ENCODE measurements around the gene NXF1.

The NXF1 gene

DNA sequence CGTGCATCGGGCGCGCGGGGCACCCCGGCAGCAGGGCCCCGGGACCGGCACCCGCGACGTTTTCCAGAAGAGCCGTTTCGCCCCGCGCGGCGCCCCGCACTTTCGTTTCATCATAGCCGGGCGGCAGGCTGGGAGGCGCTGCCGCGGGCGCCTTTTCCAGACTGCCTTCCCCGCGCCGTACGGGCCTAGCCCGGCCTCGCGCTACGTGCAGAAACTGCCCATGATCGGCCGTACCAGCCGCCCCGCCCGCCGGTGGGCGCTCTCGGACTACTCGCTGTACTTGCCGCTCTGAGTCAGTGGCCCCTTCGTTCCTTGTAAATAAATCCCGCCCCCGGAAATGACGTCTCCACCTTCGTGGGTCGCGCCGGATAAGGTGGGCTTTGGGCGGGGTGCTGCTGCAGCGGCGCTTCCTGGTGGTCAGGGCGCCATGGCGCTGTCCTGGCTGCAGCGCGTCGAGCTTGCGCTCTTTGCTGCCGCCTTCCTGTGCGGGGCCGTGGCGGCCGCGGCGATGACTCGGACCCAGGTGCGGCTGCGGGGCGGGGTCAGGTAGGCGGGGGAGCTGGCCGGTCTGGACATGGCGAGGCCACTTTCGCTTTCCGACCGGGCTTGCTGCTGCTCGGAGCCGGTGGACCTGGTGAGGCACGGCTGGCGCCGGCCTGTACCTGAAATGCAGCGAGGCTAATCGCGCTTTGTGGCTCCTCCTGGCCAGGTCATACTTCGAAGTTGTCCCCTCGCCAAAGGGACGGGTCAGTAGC lies 18.1 kb downstream of the NXF1 start, which contains the start of gene TMEM179B (continued):
- no peak; the same call in 1 of the 2 replicates for TF ChIP-seq ZXDB (tag by site-specific recombination; IDR thresholded peaks at IDR 0.05)
- no peak for TF ChIP-seq SCRT2 (tag by site-specific recombination; IDR thresholded peaks at IDR 0.05)
- TF ChIP-seq ZNF600 (tag by site-specific recombination; IDR thresholded peaks at IDR 0.05) = no peak
- TF ChIP-seq, protein P1, sequence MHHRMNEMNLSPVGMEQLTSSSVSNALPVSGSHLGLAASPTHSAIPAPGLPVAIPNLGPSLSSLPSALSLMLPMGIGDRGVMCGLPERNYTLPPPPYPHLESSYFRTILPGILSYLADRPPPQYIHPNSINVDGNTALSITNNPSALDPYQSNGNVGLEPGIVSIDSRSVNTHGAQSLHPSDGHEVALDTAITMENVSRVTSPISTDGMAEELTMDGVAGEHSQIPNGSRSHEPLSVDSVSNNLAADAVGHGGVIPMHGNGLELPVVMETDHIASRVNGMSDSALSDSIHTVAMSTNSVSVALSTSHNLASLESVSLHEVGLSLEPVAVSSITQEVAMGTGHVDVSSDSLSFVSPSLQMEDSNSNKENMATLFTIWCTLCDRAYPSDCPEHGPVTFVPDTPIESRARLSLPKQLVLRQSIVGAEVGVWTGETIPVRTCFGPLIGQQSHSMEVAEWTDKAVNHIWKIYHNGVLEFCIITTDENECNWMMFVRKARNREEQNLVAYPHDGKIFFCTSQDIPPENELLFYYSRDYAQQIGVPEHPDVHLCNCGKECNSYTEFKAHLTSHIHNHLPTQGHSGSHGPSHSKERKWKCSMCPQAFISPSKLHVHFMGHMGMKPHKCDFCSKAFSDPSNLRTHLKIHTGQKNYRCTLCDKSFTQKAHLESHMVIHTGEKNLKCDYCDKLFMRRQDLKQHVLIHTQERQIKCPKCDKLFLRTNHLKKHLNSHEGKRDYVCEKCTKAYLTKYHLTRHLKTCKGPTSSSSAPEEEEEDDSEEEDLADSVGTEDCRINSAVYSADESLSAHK (tag by site-specific recombination; IDR thresholded peaks at IDR 0.05) = no peak
- no peak for TF ChIP-seq ZNF23 (tag by site-specific recombination; IDR thresholded peaks at IDR 0.05; ENCODE audit: borderline replicate concordance)
- TF ChIP-seq ZNF549 (tag by site-specific recombination; IDR thresholded peaks at IDR 0.05) = no peak
- no peak for TF ChIP-seq ZNF114 (tag by site-specific recombination; IDR thresholded peaks at IDR 0.05)
- TF ChIP-seq, protein P2, sequence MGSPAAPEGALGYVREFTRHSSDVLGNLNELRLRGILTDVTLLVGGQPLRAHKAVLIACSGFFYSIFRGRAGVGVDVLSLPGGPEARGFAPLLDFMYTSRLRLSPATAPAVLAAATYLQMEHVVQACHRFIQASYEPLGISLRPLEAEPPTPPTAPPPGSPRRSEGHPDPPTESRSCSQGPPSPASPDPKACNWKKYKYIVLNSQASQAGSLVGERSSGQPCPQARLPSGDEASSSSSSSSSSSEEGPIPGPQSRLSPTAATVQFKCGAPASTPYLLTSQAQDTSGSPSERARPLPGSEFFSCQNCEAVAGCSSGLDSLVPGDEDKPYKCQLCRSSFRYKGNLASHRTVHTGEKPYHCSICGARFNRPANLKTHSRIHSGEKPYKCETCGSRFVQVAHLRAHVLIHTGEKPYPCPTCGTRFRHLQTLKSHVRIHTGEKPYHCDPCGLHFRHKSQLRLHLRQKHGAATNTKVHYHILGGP (tag by site-specific recombination; IDR thresholded peaks at IDR 0.05) = no peak
- TF ChIP-seq ZNF138 (tag by site-specific recombination; IDR thresholded peaks at IDR 0.05; ENCODE audit: borderline replicate concordance) = no peak
- TF ChIP-seq ZSCAN23 (tag by site-specific recombination; IDR thresholded peaks at IDR 0.05) = no peak
- TF ChIP-seq ZNF2 (tag by site-specific recombination; IDR thresholded peaks at IDR 0.05) = 0 out of 2 replicates have a peak, but pooled peaks have one; percentile 77
- no peak for TF ChIP-seq ZNF19 (tag by site-specific recombination; IDR thresholded peaks at IDR 0.05; ENCODE audit: low read depth)
- TF ChIP-seq ZNF311 (tag by site-specific recombination; IDR thresholded peaks at IDR 0.05; ENCODE audit: borderline replicate concordance) = no peak
- TF ChIP-seq, protein P3, sequence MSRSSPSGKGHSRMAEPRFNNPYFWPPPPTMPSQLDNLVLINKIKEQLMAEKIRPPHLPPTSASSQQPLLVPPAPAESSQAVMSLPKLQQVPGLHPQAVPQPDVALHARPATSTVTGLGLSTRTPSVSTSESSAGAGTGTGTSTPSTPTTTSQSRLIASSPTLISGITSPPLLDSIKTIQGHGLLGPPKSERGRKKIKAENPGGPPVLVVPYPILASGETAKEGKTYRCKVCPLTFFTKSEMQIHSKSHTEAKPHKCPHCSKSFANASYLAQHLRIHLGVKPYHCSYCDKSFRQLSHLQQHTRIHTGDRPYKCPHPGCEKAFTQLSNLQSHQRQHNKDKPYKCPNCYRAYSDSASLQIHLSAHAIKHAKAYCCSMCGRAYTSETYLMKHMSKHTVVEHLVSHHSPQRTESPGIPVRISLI (tag by site-specific recombination; IDR thresholded peaks at IDR 0.05) = no peak
- TF ChIP-seq ZNF404 (tag by site-specific recombination; IDR thresholded peaks at IDR 0.05) = no peak
- TF ChIP-seq BCL11B (tag by site-specific recombination; IDR thresholded peaks at IDR 0.05; ENCODE audit: low read depth) = peak; percentile 42; the same call in 1 of the 2 replicates
- TF ChIP-seq, protein P4, sequence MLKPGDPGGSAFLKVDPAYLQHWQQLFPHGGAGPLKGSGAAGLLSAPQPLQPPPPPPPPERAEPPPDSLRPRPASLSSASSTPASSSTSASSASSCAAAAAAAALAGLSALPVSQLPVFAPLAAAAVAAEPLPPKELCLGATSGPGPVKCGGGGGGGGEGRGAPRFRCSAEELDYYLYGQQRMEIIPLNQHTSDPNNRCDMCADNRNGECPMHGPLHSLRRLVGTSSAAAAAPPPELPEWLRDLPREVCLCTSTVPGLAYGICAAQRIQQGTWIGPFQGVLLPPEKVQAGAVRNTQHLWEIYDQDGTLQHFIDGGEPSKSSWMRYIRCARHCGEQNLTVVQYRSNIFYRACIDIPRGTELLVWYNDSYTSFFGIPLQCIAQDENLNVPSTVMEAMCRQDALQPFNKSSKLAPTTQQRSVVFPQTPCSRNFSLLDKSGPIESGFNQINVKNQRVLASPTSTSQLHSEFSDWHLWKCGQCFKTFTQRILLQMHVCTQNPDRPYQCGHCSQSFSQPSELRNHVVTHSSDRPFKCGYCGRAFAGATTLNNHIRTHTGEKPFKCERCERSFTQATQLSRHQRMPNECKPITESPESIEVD (tag by site-specific recombination; IDR thresholded peaks at IDR 0.05) = no peak
- TF ChIP-seq ZNF24 (tag by site-specific recombination; IDR thresholded peaks at IDR 0.05) = no peak
- no peak for TF ChIP-seq ZNF350 (tag by site-specific recombination; IDR thresholded peaks at IDR 0.05)
- TF ChIP-seq, protein P5, sequence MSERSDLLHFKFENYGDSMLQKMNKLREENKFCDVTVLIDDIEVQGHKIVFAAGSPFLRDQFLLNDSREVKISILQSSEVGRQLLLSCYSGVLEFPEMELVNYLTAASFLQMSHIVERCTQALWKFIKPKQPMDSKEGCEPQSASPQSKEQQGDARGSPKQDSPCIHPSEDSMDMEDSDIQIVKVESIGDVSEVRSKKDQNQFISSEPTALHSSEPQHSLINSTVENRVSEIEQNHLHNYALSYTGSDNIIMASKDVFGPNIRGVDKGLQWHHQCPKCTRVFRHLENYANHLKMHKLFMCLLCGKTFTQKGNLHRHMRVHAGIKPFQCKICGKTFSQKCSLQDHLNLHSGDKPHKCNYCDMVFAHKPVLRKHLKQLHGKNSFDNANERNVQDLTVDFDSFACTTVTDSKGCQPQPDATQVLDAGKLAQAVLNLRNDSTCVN (tag by site-specific recombination; optimal IDR thresholded peaks at IDR 0.05) = peak; percentile 80
- TF ChIP-seq HOXA7 (CRISPR knock-in tag; IDR thresholded peaks at IDR 0.05; ENCODE audit: borderline replicate concordance) = no peak
- no peak for TF ChIP-seq MZF1 (tag by site-specific recombination; IDR thresholded peaks at IDR 0.05; ENCODE audit: borderline replicate concordance)
- TF ChIP-seq, protein P6, sequence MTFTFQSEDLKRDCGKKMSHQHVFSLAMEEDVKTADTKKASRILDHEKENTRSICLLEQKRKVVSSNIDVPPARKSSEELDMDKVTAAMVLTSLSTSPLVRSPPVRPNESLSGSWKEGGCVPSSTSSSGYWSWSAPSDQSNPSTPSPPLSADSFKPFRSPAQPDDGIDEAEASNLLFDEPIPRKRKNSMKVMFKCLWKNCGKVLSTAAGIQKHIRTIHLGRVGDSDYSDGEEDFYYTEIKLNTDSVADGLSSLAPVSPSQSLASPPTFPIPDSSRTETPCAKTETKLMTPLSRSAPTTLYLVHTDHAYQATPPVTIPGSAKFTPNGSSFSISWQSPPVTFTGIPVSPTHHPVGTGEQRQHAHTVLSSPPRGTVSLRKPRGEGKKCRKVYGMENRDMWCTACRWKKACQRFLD (tag by site-specific recombination; IDR thresholded peaks at IDR 0.05) = no peak
- peak; percentile 88 for TF ChIP-seq ZFP37 (tag by site-specific recombination; IDR thresholded peaks at IDR 0.05)
- TF ChIP-seq, protein P7, sequence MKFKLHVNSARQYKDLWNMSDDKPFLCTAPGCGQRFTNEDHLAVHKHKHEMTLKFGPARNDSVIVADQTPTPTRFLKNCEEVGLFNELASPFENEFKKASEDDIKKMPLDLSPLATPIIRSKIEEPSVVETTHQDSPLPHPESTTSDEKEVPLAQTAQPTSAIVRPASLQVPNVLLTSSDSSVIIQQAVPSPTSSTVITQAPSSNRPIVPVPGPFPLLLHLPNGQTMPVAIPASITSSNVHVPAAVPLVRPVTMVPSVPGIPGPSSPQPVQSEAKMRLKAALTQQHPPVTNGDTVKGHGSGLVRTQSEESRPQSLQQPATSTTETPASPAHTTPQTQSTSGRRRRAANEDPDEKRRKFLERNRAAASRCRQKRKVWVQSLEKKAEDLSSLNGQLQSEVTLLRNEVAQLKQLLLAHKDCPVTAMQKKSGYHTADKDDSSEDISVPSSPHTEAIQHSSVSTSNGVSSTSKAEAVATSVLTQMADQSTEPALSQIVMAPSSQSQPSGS (tag by site-specific recombination; IDR thresholded peaks at IDR 0.05; ENCODE audit: low read depth) = peak; percentile 74
- no peak for TF ChIP-seq SETDB1 (IDR thresholded peaks at IDR 0.05; ENCODE audit: insufficient read length, low read length)
- no peak for TF ChIP-seq ZNF223 (tag by site-specific recombination; IDR thresholded peaks at IDR 0.05)
- TF ChIP-seq ZNF416 (tag by site-specific recombination; IDR thresholded peaks at IDR 0.05) = no peak

Measured in HEK293 (cell line).